ENCODE results near the gene EFHB.

GRCh38 chr3:19885468-19885867 lies 48.5 kb downstream of the EFHB start:
- TF ChIP-seq CTCF (conservative IDR thresholded peaks at IDR 0.05; ENCODE audit: low read length) (peak; percentile 88), EZH2phosphoT487 (IDR thresholded peaks at IDR 0.05; ENCODE audit: borderline replicate concordance, low read depth, low read length) (no peak)
